SU-DHL-6 (cell line): ENCODE measurements around the gene KLC4.

Experiments used
- EZH2phosphoT487 ChIP-seq: fragments of 200-600 bp; sonication (generic), shearing (Covaris generic); conservative IDR thresholded peaks from 2 replicates; pipeline ENCODE4 v1.6.1; 2018; ENCODE audit warnings: mild to moderate bottlenecking, antibody characterized with exemption, low read length, moderate library complexity, mixed read lengths
- TF ChIP-seq, protein P1 (sequence below): fragments of 200-600 bp; sonication (generic); IDR thresholded peaks from one replicate; pipeline ENCODE4 v1.5.1; 2017; ENCODE audit warnings: antibody characterized with exemption, mild to moderate bottlenecking, low read length, moderate library complexity; ENCODE audit not compliant: insufficient read depth, poor library complexity, severe bottlenecking

GRCh38 chr6:43101497-43101896 lies 42.1 kb downstream of the KLC4 start:
- TF ChIP-seq EZH2phosphoT487 = no peak
- TF ChIP-seq, protein P1, sequence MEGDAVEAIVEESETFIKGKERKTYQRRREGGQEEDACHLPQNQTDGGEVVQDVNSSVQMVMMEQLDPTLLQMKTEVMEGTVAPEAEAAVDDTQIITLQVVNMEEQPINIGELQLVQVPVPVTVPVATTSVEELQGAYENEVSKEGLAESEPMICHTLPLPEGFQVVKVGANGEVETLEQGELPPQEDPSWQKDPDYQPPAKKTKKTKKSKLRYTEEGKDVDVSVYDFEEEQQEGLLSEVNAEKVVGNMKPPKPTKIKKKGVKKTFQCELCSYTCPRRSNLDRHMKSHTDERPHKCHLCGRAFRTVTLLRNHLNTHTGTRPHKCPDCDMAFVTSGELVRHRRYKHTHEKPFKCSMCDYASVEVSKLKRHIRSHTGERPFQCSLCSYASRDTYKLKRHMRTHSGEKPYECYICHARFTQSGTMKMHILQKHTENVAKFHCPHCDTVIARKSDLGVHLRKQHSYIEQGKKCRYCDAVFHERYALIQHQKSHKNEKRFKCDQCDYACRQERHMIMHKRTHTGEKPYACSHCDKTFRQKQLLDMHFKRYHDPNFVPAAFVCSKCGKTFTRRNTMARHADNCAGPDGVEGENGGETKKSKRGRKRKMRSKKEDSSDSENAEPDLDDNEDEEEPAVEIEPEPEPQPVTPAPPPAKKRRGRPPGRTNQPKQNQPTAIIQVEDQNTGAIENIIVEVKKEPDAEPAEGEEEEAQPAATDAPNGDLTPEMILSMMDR = no peak
